Measurements from ENCODE around the gene CCDC9B. TPM values are rescaled to one million over a fixed set of nuclear protein-coding genes. Genes with fewer than 3 reads are reported as not detected.

CCDC9B gene
- total RNA-seq, 6 donors from 2014 or later, result 15.5 to 140 (median 68.1) TPM

- 32 to 35% methylated on average over 10 of the region's 10 CpGs for WGBS, 2 donors
- Histone ChIP-seq H3K4me3 (no peak overlapping the region), H3K9me3 (no peaks in the 10 kb centered on the region), H3K4me1 (peaks cover 15 to 25% (median 19%) of the 10 kb centered on the region in 4 donors), H3K36me3 (no peaks in the 10 kb centered on the region), H3K27ac (no peak overlapping the region), H3K27me3 (no peaks in the 10 kb centered on the region)
- ATAC-seq (ENCODE audit: low FRiP score in 2 of 2), result peak; percentile 53 to 68
- no peak for TF ChIP-seq EP300 (IDR thresholded peaks at IDR 0.05)
- TF ChIP-seq CTCF (IDR thresholded peaks at IDR 0.05), result no peak
- no peak for TF ChIP-seq POLR2AphosphoS5 (IDR thresholded peaks at IDR 0.05)
- no peak for TF ChIP-seq POLR2A (IDR thresholded peaks at IDR 0.05)
- DNase-seq, result peak in 1 of 2 donors; percentile 88
These were observed 27.0 kb downstream of the CCDC9B start for GRCh38 chr15:40313531-40314398.

- H3K9me3 ChIP-seq, result no peaks in the 10 kb centered on the region
- ATAC-seq (ENCODE audit: low FRiP score in 2 of 2) (no peak), DNase-seq (no peak)
- TF ChIP-seq POLR2A (IDR thresholded peaks at IDR 0.05) (no peak), CTCF (IDR thresholded peaks at IDR 0.05) (no peak), EP300 (IDR thresholded peaks at IDR 0.05) (no peak), POLR2AphosphoS5 (IDR thresholded peaks at IDR 0.05) (no peak)
- no peak overlapping the region for H3K4me3 ChIP-seq
- H3K27ac ChIP-seq, result no peak overlapping the region
- H3K36me3 ChIP-seq, result no peaks in the 10 kb centered on the region
- H3K27me3 ChIP-seq, result no peaks in the 10 kb centered on the region
- WGBS, 2 donors, result 91 to 94% methylated on average over 9 to 10 of the region's 10 CpGs
- H3K4me1 ChIP-seq, result peaks cover 20 to 36% (median 26%) of the 10 kb centered on the region in 4 donors
These were observed 28.2 kb downstream of the CCDC9B start for GRCh38 chr15:40312370-40313158.

- no peak for ATAC-seq (ENCODE audit: low FRiP score in 2 of 2)
These were observed 29.7 kb downstream of the CCDC9B start for GRCh38 chr15:40310993-40311392.

More at GRCh38 chr15:40310993-40311392, 29.7 kb downstream of the CCDC9B start:
- TF ChIP-seq CTCF (IDR thresholded peaks at IDR 0.05) (no peak), EP300 (IDR thresholded peaks at IDR 0.05) (no peak)
- H3K4me1 ChIP-seq, result peaks cover 20 to 38% (median 28%) of the 10 kb centered on the region in 4 donors
- H3K36me3 ChIP-seq, result no peaks in the 10 kb centered on the region
- no peak for DNase-seq
- no peaks in the 10 kb centered on the region for H3K27me3 ChIP-seq
- no peak overlapping the region for H3K27ac ChIP-seq
- H3K4me3 ChIP-seq, result no peak overlapping the region
- 71 to 76% methylated on average over 3 of the region's 3 CpGs for WGBS, 2 donors
- H3K9me3 ChIP-seq, result no peaks in the 10 kb centered on the region

Measured in upper lobe of left lung (tissue), 6 donors.